Breast epithelium (tissue), 4 donors: ENCODE measurements around the gene DPPA5. TPM values are rescaled to one million over a fixed set of nuclear protein-coding genes. Genes with fewer than 3 reads are reported as not detected.

Experiments
- DNase-seq, 2 donors: peaks; one replicate each; pipeline ENCODE4 v3.0.0-alpha.2; 2019; ENCODE audit warnings: low spot score in 2 of 2
- H3K27ac ChIP-seq, 2 donors: fragments of 200-600 bp; sonication (generic) in 1 of 2; one replicate each; pipeline ENCODE4 v1.5.1; 2016 to 2019; ENCODE audit warnings: mild to moderate bottlenecking in 1 of 2
- H3K27me3 ChIP-seq, 2 donors: fragments of 200-600 bp; sonication (generic) in 1 of 2; one replicate each; pipeline versions ENCODE4 v1.5.1 to v1.6.0; 2017 to 2019; ENCODE audit warnings: control low read depth in 1 of 2, mild to moderate bottlenecking in 1 of 2
- H3K36me3 ChIP-seq: fragments of 200-600 bp; one replicate; pipeline ENCODE4 v1.5.1; 2019
- H3K4me1 ChIP-seq, 2 donors: fragments of 200-600 bp; sonication (generic); one replicate each; pipeline ENCODE4 v1.5.1; 2016 to 2019; ENCODE audit warnings: control low read depth in 1 of 2
- H3K4me3 ChIP-seq, 3 donors: fragments of 200-600 bp; sonication (generic); 1 replicate in 2 of 3; 2 replicates in 1 of 3; pipeline ENCODE4 v1.5.1; 2016 to 2019; ENCODE audit warnings: mild to moderate bottlenecking in 3 of 3, moderate library complexity in 2 of 3
- H3K9me3 ChIP-seq, 2 donors: fragments of 200-600 bp; sonication (generic) in 1 of 2; one replicate each; pipeline ENCODE4 v1.5.1; 2016 to 2019; ENCODE audit warnings: control low read depth in 1 of 2
- POLR2A ChIP-seq: fragments of 450-650 bp; IDR thresholded peaks from one replicate; pipeline ENCODE4 v1.6.1; 2016; ENCODE audit warnings: antibody characterized with exemption, mild to moderate bottlenecking, moderate library complexity
- POLR2AphosphoS5 ChIP-seq, 3 donors: sonication (generic); formaldehyde crosslinking; IDR thresholded peaks; one replicate each; pipeline ENCODE4 v1.6.1; 2017; ENCODE audit warnings: antibody characterized with exemption in 3 of 3
- intact Hi-C: fragments of 100-400 bp; cut with DNase I; formaldehyde crosslinking; loops from one replicate; pipeline ENCODE4 v1.15.1; 2023; ENCODE audit warnings: low total_unique reads
- total RNA-seq, 3 donors: library from RNA; depleted of rRNA; stranded (reverse); fragments of >200 nt; gene quantifications; one replicate each; pipeline ENCODE4 v1.1.0, GENCODE V29; 2016
- TF ChIP-seq, protein P1 (sequence below), 3 donors: fragments of 450-650 bp; IDR thresholded peaks; one replicate each; pipeline ENCODE4 v1.5.1; 2016 to 2017; ENCODE audit warnings: antibody characterized with exemption in 3 of 3, mild to moderate bottlenecking in 3 of 3, moderate library complexity in 3 of 3

DPPA5 gene, protein sequence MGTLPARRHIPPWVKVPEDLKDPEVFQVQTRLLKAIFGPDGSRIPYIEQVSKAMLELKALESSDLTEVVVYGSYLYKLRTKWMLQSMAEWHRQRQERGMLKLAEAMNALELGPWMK
- not detected for total RNA-seq

DNA sequence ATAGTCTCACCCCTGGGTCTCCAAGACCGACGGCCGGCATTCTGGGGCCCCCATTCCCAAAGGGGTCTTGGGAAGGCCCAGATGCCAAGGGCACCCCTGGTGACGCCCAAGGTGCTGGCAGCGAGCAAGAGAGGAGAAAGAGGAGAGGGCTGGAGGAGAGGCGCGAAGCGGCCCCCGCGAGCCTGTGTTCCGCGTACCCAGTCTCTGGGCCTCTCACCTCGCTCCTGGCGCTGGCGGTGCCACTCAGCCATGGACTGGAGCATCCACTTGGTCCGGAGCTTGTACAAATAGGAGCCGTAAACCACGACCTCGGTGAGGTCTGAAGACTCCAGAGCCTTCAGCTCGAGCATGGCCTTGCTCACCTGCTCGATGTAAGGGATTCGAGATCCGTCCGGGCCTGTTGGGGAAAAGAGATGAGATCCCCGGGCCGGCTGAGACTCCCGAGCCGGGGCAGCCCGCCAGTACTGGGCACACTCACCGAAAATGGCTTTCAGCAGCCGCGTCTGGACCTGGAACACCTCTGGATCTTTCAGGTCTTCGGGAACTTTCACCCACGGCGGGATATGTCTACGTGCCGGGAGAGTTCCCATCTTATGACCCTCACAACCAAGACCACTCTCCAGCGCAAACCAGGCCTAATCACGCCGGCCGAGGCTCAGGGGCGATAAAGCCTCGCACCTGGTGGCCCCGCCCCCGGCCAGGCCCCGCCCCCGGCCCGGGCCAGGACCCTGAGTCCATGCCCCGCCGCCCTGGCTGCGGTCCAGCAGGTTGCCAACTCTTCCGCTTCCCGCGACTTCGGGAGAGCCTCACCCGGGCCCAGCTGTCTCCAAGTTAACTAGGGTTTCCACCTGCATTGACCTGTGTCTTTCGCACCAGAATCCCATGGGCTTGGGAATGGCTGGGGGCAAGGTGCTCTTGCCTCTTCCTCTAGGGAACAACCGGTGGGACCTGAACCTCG lies at the start of gene DPPA5:
Gene DPPA5, minus strand, starts transcription at position 641 of the 958 bp plus-strand sequence. Its CDS starts 51 bp downstream, at position 590.
- Histone ChIP-seq H3K27ac (no peak within 1 kb of the TSS), H3K9me3 (no peaks in the 10 kb centered on the region), H3K4me3 (no peak within 1 kb of the TSS), H3K36me3 (no peaks in the 10 kb centered on the region), H3K4me1 (no peaks in the 10 kb centered on the region), H3K27me3 (peaks cover 0 to 4% of the 10 kb centered on the region in 2 donors)
- no peak for DNase-seq
- intact Hi-C loops = no loop called here
- TF ChIP-seq POLR2AphosphoS5 (IDR thresholded peaks at IDR 0.05) = no peak
- TF ChIP-seq, protein P1, sequence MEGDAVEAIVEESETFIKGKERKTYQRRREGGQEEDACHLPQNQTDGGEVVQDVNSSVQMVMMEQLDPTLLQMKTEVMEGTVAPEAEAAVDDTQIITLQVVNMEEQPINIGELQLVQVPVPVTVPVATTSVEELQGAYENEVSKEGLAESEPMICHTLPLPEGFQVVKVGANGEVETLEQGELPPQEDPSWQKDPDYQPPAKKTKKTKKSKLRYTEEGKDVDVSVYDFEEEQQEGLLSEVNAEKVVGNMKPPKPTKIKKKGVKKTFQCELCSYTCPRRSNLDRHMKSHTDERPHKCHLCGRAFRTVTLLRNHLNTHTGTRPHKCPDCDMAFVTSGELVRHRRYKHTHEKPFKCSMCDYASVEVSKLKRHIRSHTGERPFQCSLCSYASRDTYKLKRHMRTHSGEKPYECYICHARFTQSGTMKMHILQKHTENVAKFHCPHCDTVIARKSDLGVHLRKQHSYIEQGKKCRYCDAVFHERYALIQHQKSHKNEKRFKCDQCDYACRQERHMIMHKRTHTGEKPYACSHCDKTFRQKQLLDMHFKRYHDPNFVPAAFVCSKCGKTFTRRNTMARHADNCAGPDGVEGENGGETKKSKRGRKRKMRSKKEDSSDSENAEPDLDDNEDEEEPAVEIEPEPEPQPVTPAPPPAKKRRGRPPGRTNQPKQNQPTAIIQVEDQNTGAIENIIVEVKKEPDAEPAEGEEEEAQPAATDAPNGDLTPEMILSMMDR (IDR thresholded peaks at IDR 0.05) = no peak
- TF ChIP-seq POLR2A = no peak

DNA sequence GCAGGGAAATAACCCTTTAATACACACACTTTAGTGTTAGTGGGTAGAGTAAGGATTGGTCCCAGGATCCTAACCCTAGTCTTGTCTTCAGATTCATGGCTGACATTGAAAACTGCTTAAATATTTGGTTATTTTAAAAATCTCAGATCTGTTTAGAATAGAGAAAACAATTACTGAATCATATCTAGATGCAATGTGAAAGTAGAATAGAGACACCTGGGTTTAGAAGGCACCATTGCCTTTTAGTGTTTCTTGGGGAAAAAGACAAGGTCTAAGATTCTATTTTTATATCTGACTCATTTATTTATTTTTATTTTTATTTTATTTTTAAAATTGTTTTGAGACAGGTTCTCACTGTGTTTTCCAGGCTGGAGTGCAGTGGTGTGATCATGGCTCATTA lies 46.6 kb upstream of the DPPA5 start:
- no peak for DNase-seq
- TF ChIP-seq POLR2A = no peak
- TF ChIP-seq, protein P1 (IDR thresholded peaks at IDR 0.05) = no peak
- no peak for TF ChIP-seq POLR2AphosphoS5 (IDR thresholded peaks at IDR 0.05)
- no peaks in the 10 kb centered on the region for H3K27me3 ChIP-seq
- H3K9me3 ChIP-seq = no peaks in the 10 kb centered on the region
- no peak overlapping the region for H3K4me3 ChIP-seq
- no peaks in the 10 kb centered on the region for H3K4me1 ChIP-seq
- no peaks in the 10 kb centered on the region for H3K36me3 ChIP-seq
- no peak overlapping the region for H3K27ac ChIP-seq
- intact Hi-C loops = no loop called here

DNA sequence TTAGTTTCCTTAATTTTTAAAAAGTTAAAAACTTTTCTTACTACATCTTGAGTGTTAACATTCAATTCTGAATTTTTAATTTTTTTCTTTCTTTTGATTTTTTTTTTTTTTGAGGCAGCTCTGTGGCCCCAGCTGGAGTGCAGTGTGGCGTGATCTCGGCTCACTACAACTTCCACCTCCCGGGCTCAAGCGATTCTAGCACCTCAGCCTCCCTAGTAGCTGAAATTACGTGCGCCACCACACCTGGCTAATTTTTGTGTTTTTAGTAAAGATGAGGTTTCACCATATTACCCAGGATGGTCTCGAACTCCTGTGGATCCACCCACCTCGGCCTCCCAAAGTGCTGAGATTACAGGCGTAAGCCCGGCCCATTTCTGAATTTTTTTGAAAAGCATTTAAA lies 41.8 kb upstream of the DPPA5 start:
- Histone ChIP-seq H3K4me3 (no peak overlapping the region), H3K27me3 (no peaks in the 10 kb centered on the region), H3K9me3 (no peaks in the 10 kb centered on the region), H3K27ac (no peak overlapping the region), H3K4me1 (no peaks in the 10 kb centered on the region), H3K36me3 (no peaks in the 10 kb centered on the region)
- no peak for TF ChIP-seq POLR2A
- TF ChIP-seq POLR2AphosphoS5 (IDR thresholded peaks at IDR 0.05) = no peak
- TF ChIP-seq, protein P1 (IDR thresholded peaks at IDR 0.05) = no peak
- intact Hi-C loops = no loop called here
- no peak for DNase-seq

DNA sequence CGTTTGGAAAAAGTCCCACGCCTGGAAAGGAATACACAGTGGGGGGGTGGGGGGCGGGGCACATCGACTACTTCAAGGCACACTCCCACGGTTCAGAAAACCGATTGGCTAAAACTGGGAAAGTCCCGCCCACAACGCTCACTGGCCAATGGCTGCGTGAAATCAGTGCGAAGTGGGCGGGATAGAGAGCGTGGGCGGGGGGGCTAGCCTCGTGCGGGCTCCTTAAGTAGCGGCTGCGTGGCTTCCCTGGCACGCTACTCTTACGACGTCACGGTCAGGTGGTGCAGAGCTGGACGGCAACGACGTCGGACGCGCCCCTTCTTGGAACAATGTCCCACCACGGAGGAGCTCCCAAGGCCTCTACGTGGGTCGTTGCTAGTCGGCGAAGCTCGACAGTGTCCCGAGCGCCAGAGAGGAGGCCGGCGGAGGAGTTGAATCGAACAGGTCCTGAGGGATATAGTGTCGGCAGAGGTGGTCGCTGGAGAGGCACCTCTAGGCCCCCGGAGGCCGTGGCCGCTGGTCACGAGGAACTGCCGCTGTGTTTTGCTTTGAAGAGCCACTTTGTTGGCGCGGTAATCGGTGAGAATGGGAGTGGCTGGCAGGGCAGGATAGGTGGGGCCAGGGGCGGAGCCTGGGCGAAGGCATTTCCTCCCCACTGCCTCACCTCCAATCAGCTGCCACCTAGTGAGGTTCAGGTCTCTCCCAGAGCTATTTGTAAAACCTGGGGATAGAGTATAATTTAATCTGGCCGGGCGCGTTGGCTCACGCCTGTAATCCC lies 40.7 kb upstream of the DPPA5 start, which contains the start of gene DDX43:
Gene DDX43, plus strand, starts transcription at position 252 of the 778 bp plus-strand sequence. Its CDS starts 78 bp downstream, at position 330.
- TF ChIP-seq POLR2A (no peak), POLR2AphosphoS5 (IDR thresholded peaks at IDR 0.05) (no peak)
- TF ChIP-seq, protein P1 (IDR thresholded peaks at IDR 0.05) = no peak
- Histone ChIP-seq H3K27me3 (no peaks in the 10 kb centered on the region), H3K4me1 (no peaks in the 10 kb centered on the region), H3K4me3 (peak within 1 kb of the TSS; percentile 22 to 58 (median 31)), H3K36me3 (no peaks in the 10 kb centered on the region), H3K27ac (peak within 1 kb of the TSS; percentile 33 to 50), H3K9me3 (no peaks in the 10 kb centered on the region)
- peak in 1 of 2 donors; percentile 54 for DNase-seq
- intact Hi-C loops = no loop called here
